Regular cardiac myocyte (primary cell): ENCODE results near the gene SIX5. TPM values are rescaled to one million over a fixed set of nuclear protein-coding genes. Genes with fewer than 3 reads are reported as not detected.

Experiments
- total RNA-seq: library from RNA; depleted of rRNA; stranded (reverse); fragments of >200 nt; gene quantifications from 2 replicates; pipeline ENCODE4 v1.2.3, GENCODE V29; 2014

Gene SIX5
- total RNA-seq = 8.1 and 11.3 TPM in 2 replicates

DNA sequence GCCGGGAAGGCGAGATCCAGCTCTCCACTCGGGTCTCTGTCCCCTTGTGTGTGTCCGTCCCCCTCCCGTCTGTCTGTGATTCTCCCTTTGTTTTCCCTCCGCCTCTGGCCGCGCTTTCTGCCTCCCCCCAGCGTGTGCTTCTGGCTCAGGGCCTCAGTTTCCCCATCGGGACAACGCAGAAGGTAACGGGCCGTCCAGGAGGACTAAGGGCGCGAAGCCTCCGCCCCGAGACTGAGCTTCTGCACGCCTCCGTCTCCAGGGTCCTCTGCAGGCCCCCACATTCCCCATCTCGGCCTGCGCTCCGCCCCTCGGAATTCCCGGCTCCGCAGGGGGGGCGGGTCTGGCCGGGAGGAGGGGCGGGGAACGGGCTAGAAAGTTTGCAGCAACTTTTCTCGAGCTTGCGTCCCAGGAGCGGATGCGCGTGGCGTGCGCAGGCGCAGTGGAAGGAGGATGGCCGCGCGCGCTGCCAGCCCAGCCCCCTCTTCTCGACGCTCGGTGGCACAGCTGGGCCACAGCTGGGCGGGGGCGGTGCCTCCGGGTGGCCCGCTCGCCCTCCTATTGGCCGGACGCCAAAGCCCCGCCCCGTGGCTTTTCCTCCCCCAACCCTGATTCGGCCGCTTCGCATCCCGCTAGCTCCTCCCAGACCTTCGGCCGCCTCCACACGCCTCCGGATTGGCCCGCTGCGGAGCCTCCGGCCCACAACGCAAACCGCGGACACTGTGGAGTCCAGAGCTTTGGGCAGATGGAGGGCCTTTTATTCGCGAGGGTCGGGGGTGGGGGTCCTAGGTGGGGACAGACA is at the start of gene SIX5:
SIX5 (minus strand) TSS at position 269 of the 799 bp plus-strand sequence. CDS start 408 bp downstream, outside the sequence.

GRCh38 chr19:45814851-45815480 is 45.9 kb upstream of the SIX5 start, which contains the start of gene RSPH6A:
RSPH6A (minus strand) TSS chr19:45815308; CDS start chr19:45815176, 132 bp downstream.

DNA sequence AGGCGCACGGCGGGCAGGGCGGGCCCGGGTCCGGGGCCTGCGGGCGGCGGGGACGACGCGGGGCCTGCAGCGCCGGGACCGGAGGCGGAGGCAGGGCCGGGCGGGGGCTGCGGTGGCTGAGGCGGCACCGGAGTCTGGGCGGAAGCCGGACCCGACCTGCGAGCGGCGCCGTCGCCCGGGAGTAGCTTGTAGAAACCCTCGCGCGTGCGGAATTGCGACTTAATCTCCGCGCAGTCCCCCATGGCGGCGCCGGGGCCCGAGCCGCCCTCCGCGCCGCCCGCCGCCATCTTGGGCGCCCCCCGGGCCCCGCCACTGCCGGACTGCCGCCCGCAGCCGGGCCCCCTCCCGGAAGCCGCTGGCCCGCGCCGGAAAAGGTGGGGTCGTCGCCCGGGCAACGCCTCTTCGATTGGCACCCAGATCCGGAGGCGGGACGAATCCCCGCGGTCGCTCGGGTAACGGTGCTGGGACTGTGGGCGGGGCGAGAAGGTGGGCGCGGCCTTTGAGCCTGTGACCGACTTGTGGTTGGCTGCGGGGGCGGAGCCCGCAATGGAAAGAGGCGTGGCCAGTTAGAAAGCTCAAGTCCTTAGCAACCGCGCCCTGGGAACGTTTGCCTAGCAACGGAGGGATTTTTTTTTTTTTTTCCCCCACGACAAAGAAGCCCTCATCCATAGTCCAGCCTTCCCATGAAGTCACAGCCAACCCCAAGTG is 23.6 kb upstream of the SIX5 start, which contains the start of gene DMWD:
DMWD (minus strand) TSS at position 376 of the 708 bp plus-strand sequence; CDS start at position 287, 89 bp downstream.

GRCh38 chr19:45782162-45782691 is 13.2 kb upstream of the SIX5 start, which contains the start of gene DMPK:
DMPK (minus strand) TSS chr19:45782490; CDS start chr19:45782352, 138 bp downstream.

GRCh38 chr19:45733160-45733810 is 35.8 kb downstream of the SIX5 start, which contains the start of gene MEIOSIN:
MEIOSIN (plus strand) TSS chr19:45733439; CDS start chr19:45735377, 1,938 bp downstream.

DNA sequence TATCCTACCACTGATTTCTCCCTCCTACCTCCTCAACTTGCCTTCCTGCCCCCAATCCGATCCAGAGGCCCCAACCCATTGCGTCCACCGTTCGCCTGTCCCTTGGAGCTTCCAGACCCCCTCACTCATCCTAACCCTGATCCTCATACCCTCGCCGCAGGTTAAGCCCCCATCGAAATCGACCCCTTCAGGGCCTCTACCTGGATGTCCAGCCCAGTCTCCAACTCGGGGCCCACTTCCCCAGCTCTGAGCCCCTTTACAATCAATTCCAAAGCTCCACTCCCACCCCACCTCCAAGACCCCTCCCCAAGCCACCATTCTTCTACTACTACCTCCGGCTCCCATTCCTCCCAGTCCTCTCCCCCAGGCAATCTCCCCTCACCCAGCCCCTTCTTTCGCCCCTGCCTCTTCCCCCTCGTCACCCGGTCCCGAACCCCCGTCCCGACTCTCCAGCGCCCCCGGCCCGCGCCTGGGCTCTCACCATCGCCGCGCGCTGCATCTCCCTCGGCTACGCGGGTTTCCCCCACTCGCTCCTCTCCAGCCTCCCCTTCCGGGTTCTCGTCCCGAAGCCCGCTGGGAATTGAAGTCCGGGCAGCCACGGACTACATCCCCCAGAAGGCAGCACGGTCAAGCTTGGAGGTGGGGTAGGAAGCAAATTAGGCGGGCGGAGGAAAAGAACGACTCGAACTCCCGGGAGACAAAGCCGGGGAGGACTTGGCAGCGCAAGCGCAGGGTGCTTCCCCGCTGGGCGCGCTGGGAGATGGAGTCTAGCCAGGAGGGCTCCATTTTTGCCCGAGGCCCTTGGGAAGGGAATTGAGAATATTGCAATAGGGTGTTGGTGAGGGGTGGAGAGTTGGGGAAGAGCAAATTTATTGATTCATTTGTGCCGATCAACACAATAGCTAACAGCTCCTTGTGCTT is 38.4 kb downstream of the SIX5 start, which contains the start of gene FBXO46:
FBXO46 (minus strand) TSS at position 529 of the 921 bp plus-strand sequence. CDS start 17,401 bp downstream, outside the sequence.

Other genes starting within 250 kb of the SIX5 start
- 4.2 and 5.2 TPM in 2 replicates for gene OPA3, start 184.4 kb downstream of the SIX5 start, total RNA-seq
- gene GPR4, start 167.0 kb downstream of the SIX5 start, total RNA-seq = 0.28 and 0.96 TPM in 2 replicates
- 66.8 and 101 TPM in 2 replicates for gene EML2, start 129.9 kb downstream of the SIX5 start, total RNA-seq
- gene GIPR, start 101.0 kb downstream of the SIX5 start, total RNA-seq = 0.28 and 0.38 TPM in 2 replicates
- gene SNRPD2, start 77.3 kb downstream of the SIX5 start, total RNA-seq = 288 and 449 TPM in 2 replicates
- 31.2 and 32.1 TPM in 2 replicates for gene QPCTL, start 76.6 kb downstream of the SIX5 start, total RNA-seq
- 3.4 and 5.8 TPM in 2 replicates for gene FBXO46, start 38.4 kb downstream of the SIX5 start, total RNA-seq
- not detected in 2 replicates for gene MEIOSIN, start 35.8 kb downstream of the SIX5 start, total RNA-seq
- gene DMPK, start 13.2 kb upstream of the SIX5 start, total RNA-seq = 15.0 and 48.2 TPM in 2 replicates
- gene DMWD, start 23.6 kb upstream of the SIX5 start, total RNA-seq = 27.8 and 29.0 TPM in 2 replicates
- gene RSPH6A, start 46.1 kb upstream of the SIX5 start, total RNA-seq = under 0.01 and 0.28 TPM in 2 replicates
- 22.8 and 29.9 TPM in 2 replicates for gene SYMPK, start 93.9 kb upstream of the SIX5 start, total RNA-seq
- under 0.01 TPM in 1 of 2 replicates, not detected in the other for gene FOXA3, start 95.1 kb upstream of the SIX5 start, total RNA-seq
- gene IRF2BP1, start 116.9 kb upstream of the SIX5 start, total RNA-seq = 26.5 and 28.4 TPM in 2 replicates
- gene MYPOP, start 133.4 kb upstream of the SIX5 start, total RNA-seq = 0.77 and 2.0 TPM in 2 replicates
- gene NANOS2, start 145.5 kb upstream of the SIX5 start, total RNA-seq = not detected in 2 replicates
- gene NOVA2, start 204.6 kb upstream of the SIX5 start, total RNA-seq = under 0.01 TPM in 2 replicates
- 5.4 and 10.9 TPM in 2 replicates for gene CCDC61, start 226.2 kb upstream of the SIX5 start, total RNA-seq